Erythroblast (primary cell): Measurements from ENCODE around the gene LHFPL2.

Experiments
- GATA1 ChIP-seq: IDR thresholded peaks from 2 replicates; pipeline ENCODE4 v1.6.1; 2011; ENCODE audit warnings: low read depth, mild to moderate bottlenecking, control low read depth, low read length, moderate library complexity
- POLR2A ChIP-seq: IDR thresholded peaks from 2 replicates; pipeline ENCODE4 v1.6.1; 2011; ENCODE audit warnings: mild to moderate bottlenecking, low read length

DNA sequence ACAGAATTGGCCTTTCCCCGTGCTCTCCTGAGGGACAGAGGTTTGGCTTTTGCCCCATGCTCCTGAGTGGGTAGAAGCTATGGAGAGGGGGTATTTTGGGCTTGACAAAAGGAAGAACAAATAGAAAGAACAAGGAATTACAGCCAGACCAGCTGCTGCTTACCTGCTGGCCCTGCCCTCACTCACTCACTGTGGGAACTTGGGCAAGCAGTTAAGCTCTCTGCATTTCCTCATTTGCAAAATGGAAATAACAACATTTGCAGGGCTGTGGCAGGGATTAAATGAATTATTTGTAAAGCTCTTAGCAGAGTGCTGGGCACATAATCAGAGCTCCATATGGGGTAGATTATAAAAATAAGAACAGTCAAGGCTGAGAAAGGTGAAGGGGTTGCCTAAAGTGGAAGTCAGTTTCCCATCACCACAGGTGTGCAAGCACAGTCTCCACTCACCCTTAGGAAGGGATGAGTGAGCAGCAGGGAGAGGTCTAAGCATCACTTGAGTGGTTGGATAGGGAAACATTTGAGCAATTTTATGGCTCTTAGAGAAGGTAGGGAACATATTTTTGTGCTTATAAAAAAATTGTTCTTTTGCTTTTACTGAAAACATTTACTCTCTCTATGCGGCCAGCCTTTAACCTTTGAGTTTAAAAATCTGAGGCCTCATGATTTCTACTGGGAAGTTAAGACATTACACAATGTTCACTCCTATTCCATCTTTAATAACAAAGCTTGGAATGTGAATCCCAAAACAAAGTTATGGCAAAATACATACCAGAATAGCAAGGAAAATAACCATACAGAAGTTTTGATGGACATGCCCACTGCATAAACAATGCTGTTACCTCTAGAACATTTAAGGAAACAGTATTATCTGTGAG is 42.8 kb upstream of the LHFPL2 start:
- no peak for TF ChIP-seq POLR2A
- no peak for TF ChIP-seq GATA1
